ENCODE measurements around the gene GPRC5A. TPM values are rescaled to one million over a fixed set of nuclear protein-coding genes. Genes with fewer than 3 reads are reported as not detected.

Gene GPRC5A
- total and polyA plus RNA-seq, 8 donors: 0.58 to 112 (median 23.9) TPM

DNA sequence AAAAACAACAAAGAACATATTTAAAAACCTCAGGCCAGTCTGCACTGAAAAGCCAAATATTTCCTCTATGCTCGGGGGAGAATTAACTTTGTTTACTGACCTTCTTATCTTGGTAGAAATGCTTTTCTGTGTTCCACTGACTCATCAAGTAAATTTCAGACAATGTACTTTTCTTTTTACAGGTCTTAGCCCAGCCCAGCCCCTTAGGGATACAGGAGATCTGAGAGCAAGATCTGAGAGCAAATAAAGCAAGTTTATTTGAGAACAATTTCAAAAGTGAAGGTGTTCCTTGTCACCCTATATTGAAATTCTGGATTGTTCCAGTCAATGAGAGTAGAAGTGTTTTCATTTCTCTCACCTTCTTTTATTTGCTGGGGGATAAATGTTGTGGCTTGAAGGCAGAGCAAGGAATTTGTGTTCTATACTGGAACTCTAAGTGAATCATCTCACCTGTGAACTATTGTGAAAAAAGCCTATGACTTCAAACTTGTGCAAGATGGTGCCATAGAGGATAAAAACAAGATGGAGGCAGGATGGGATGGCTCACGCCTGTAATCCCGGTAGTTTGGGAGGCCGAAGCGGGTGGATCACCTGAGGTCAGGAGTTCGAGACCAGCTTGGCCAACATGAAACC is 7.9 kb upstream of the GPRC5A start:
- Histone ChIP-seq H3K9me3 (no peaks in the 10 kb centered on the region), H3K27ac (peak overlapping the region; percentile 47 to 83 (median 64)), H3K4me1 (peaks cover 0 to 29% (median 10%) of the 10 kb centered on the region in 4 donors), H3K4me3 (no peak overlapping the region), H3K36me3 (no peaks in the 10 kb centered on the region), H3K27me3 (no peaks in the 10 kb centered on the region)
- peak; percentile 47 to 77 for DNase-seq
- TF ChIP-seq, protein P1, sequence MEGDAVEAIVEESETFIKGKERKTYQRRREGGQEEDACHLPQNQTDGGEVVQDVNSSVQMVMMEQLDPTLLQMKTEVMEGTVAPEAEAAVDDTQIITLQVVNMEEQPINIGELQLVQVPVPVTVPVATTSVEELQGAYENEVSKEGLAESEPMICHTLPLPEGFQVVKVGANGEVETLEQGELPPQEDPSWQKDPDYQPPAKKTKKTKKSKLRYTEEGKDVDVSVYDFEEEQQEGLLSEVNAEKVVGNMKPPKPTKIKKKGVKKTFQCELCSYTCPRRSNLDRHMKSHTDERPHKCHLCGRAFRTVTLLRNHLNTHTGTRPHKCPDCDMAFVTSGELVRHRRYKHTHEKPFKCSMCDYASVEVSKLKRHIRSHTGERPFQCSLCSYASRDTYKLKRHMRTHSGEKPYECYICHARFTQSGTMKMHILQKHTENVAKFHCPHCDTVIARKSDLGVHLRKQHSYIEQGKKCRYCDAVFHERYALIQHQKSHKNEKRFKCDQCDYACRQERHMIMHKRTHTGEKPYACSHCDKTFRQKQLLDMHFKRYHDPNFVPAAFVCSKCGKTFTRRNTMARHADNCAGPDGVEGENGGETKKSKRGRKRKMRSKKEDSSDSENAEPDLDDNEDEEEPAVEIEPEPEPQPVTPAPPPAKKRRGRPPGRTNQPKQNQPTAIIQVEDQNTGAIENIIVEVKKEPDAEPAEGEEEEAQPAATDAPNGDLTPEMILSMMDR (IDR thresholded peaks at IDR 0.05): no peak
- peak in 2 of 3 donors; percentile 61 to 73 for TF ChIP-seq POLR2AphosphoS5 (IDR thresholded peaks at IDR 0.05)
- intact Hi-C loops (cut with DNase I; ENCODE audit: low total_unique reads): no loop called here
- 41 to 66% (median 50%) methylated on average over 6 of the region's 6 CpGs for WGBS, 5 donors

DNA sequence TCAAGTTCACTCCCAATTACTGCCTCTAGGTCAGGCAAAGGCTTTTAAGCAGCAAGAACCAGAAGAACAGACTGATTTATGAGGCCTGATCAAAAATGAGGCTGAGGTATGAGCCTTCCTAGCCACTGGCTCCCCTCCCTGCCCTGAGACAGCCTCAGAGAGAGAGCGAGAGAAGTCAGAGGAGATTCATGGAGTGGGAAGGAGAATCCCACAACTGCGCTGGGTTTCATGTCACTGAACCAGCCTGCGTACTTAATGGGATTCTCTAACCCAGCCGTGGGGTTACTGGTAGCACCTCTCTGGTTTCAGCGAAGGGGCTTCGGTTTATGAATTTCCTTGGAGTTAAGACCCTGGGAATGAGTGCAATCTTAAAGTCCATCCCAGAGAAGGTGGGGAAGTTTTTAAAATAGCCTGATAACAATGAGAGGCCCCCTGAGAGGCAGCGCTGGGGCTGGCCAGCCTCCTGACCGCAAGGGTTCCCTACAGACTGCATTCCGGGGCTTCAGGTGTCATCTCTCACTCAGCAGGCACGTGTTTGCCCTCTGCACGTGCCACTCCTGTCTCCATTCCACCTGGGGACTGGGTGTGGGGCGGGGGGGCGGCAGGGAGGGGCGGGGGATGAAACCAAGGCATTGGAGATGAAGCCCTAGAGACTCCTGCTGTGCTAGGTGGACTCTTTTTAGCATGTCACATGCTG is 6.1 kb upstream of the GPRC5A start:
- H3K4me1 ChIP-seq: peaks cover 0 to 27% (median 10%) of the 10 kb centered on the region in 4 donors
- H3K27me3 ChIP-seq: peaks cover 0 to under 1% (median 0%) of the 10 kb centered on the region in 3 donors
- H3K9me3 ChIP-seq: no peaks in the 10 kb centered on the region
- no peaks in the 10 kb centered on the region for H3K36me3 ChIP-seq
- DNase-seq: peak in 1 of 2 donors; percentile 61
- TF ChIP-seq, protein P1 (IDR thresholded peaks at IDR 0.05): no peak
- TF ChIP-seq EP300 (IDR thresholded peaks at IDR 0.05) (no peak), POLR2A (IDR thresholded peaks at IDR 0.05) (no peak), POLR2AphosphoS5 (IDR thresholded peaks at IDR 0.05) (no peak)
- peak overlapping the region in 2 of 5 donors; percentile 79 to 83 for H3K27ac ChIP-seq
- WGBS, 5 donors: 54 to 61% (median 55%) methylated on average over 10 to 14 of the region's 14 CpGs
- intact Hi-C loops (cut with DNase I; ENCODE audit: low total_unique reads): no loop called here
- H3K4me3 ChIP-seq: no peak overlapping the region

DNA sequence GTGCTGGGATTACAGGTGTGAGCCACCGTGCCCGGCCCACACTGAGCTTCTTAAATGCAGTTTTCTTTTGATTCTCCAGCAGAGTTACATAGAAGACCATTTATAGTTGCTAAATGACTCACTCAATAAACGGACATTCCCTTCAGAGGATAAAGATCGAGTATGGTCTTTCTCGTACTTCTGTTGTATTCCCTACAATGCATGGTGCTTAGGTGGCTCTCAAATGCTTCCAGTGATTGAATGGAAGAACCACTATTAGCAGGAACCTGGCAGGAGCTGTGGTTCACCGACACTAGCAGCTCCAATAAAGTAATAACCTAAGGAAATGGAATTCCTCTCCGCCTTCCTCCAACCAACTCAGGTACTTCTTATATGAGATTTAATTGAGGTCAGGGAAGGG is 3.9 kb upstream of the GPRC5A start:
- H3K27ac ChIP-seq: peak overlapping the region in 1 of 5 donors; percentile 17
- intact Hi-C loops (cut with DNase I; ENCODE audit: low total_unique reads): no loop called here
- WGBS, 5 donors: 55 to 70% (median 63%) methylated on average over 7 of the region's 7 CpGs

DNA sequence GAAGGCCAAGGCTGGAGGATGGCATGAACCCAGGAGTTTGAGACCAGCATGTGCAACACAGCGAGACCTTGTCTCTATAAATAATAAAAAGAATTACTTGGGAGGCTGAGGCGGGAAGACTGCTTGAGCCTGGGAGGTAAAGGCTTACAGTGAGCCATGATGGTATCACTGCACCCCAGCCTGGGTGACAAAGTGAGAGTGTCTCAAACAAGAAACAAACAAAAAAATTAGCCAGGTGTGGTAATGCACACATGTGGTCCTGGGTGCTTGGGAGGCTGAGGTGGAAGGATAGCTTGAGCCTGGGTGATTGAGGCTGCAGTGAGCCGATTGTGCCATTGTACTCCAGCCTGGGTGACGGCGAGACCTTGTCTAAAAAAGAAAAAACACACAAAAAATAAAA is 1.7 kb upstream of the GPRC5A start:
- Histone ChIP-seq H3K27ac (peak overlapping the region; percentile 32 to 94 (median 88)), H3K9me3 (no peaks in the 10 kb centered on the region), H3K4me1 (peaks cover 8 to 36% (median 22%) of the 10 kb centered on the region in 4 donors), H3K4me3 (no peak overlapping the region), H3K36me3 (no peaks in the 10 kb centered on the region), H3K27me3 (peaks cover 0 to 28% (median 3%) of the 10 kb centered on the region in 3 donors)
- 92 to 96% (median 95%) methylated on average over 5 of the region's 5 CpGs for WGBS, 5 donors
- intact Hi-C loops (cut with DNase I; ENCODE audit: low total_unique reads): no loop called here
- no peak for DNase-seq
- TF ChIP-seq POLR2AphosphoS5 (IDR thresholded peaks at IDR 0.05): no peak

More for the DNA sequence above, 3.9 kb upstream of the GPRC5A start:
- no peak for DNase-seq
- no peaks in the 10 kb centered on the region for H3K36me3 ChIP-seq
- H3K9me3 ChIP-seq: no peaks in the 10 kb centered on the region
- H3K27me3 ChIP-seq: peaks cover 0 to 20% (median 3%) of the 10 kb centered on the region in 3 donors
- H3K4me1 ChIP-seq: peaks cover 8 to 36% (median 29%) of the 10 kb centered on the region in 4 donors
- no peak overlapping the region for H3K4me3 ChIP-seq
- TF ChIP-seq EP300 (IDR thresholded peaks at IDR 0.05): no peak
- TF ChIP-seq, protein P1 (IDR thresholded peaks at IDR 0.05): no peak
- no peak for TF ChIP-seq POLR2AphosphoS5 (IDR thresholded peaks at IDR 0.05)
- TF ChIP-seq POLR2A (IDR thresholded peaks at IDR 0.05): no peak
